ENCODE results near the gene DTNB.

DTNB gene

DNA sequence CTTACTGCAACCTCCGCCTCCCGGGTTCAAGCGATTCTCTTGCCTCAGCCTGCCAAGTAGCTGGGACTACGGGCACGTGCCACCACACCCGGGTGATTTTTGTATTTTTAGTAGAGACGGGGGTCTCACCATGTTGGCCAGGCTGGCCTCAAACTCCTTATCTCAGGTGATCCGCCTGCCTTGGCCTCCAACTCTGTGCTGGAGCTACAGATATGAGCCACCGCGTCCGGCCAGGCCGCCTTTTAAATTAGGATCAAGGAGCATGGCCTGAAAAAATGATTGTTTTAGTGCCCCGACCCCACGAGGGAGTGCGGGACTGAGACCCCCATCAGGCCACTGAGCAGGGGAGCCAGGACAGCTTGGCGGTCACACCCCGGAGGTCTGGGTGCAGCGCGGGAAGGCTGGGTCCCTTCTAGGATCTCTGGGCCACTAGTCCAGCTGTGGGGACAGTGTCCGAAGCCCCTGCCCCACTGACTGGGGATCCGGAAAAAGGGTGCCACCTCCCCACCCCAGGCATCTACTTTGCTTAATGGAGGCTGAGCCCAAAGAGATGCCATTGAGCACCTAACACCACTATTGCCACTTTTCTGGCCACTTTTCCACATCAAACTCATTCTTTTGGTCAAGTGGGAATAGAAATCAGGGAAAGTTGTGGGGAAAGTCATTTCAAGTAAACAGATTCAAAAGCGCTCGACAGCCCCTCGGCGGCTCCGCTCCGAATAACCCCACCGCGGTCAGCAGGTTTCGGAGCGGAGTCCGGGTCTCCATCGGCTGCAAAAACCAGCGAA lies 311.9 kb downstream of the DTNB start:
- FAIRE-seq, result no peak

DNA sequence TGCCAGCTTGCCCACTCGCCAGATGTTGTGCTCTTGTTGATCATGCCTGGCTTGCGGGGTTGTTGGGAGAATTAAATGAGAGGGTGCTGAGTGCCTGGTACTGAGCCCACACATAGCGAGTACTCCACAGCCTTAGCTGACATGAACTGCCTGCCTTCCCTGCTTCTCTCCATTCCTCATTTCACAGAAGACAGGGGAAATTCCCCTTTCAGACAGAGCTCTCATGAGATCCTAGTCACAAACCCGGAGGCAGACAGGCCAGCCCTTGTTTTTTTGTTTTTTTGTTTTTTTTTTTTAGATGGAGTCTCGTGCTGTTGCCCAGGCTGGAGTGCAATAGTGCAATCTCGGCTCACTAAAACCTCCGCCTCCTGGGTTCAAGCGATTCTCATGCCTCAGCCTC lies 314.5 kb downstream of the DTNB start:
- FAIRE-seq, result no peak

DNA sequence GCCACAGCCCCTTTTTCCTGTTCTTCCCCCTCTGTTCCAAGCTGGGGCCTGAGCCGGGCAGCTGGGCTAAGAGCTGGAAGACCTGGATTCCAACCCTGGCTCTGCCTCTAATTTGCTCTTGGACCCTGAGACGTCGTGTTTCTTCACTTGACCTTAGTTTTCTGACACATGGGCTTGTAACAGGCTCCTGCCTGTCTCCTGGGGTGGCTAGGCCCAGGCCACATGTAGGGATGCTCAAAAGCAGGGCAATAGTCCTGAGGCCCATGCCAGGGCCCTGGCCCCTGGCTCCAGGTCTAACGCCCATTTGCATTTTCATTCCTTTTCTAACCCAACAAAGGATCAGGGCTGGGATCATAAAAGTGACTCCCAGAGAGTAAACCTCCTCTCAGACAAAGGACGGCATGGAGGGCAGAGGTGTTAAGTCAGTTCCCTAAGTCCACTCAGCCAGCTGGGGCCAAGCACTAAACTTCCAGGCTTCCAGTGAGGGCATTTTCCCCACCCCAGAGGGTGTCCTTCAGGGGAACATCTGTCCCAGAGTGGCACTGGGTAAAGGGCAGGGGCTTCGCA lies 315.0 kb downstream of the DTNB start:
- no peak for FAIRE-seq

DNA sequence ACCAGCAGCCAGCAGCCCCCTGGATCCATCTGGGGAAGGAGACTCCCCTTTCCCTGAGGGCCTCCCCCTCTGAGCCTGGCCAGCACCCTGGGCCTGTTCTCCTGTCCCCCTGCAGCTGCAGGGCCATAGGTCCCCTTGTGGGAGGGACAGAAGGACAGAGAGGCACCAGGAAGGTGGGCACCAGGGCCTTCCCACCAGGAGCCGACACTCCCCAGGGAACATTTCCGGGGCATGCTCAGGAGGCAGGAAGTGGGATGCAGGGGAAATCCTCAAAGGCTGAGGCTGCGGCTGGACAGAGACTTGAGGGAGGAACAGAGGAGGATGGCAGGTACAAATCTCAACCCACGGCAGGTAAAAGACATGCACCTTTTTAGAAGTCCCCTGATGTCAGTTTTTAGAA lies 317.3 kb downstream of the DTNB start:
- FAIRE-seq, result no peak

DNA sequence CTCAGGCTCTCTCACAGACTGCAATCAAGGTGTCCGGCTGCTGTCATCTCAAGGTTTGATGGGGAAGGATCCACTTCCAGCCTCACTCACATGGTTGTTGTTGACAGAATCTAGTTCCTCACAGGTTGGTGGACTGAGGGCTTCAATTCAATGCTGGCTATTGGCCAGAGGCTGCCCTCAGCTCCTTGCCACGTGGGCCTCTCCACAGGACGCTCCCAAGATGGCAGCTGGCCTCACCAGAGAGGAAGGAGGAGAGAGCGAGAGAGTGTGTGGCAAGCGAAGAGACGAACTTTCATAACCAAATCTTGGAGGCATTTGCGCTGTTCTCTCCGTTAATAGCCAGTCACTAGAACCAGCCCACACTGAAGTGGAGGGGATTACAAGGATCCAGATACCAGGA lies 318.1 kb downstream of the DTNB start:
- FAIRE-seq, result no peak

DNA sequence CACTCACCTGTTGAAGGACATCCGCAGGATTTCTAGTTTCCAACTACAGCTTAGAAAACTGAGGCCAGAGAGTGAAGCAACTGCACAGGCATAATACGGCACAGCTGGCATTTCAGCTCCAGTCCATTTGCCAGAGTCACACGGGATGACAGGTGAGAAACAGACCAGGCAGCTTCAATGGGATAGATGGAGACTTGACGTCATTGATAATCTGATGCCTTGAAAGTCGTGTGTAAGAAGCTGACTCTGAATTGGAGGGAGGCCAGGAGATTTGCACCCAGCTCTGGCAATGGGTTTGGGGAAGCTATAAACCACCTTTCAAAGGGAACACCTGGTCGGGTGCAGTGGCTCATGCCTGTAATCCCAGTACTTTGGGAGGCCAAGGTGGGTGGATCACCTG lies 319.3 kb downstream of the DTNB start:
- FAIRE-seq, result no peak

DNA sequence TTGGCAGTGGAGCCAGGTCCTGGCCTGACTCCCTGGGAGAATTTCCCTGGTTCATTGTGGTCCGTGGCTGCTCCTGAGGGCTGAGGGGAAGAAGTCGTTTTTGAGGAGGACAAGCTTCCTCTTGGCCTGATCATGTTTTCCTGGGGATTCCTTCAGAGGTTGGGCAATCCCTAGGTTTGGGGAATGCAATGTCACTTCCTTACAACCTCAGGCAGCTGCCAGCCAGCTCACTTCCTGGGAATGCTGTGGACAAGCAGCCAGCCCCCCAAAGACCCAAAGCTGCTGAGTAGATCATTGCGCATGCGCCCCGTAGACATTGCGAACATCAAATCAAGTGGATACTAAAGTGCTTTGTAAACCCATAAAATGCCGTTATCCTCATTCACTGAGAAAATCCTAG lies 324.0 kb downstream of the DTNB start:
- FAIRE-seq, result no peak

GRCh38 chr2:25347846-25348245 lies 325.5 kb downstream of the DTNB start:
- FAIRE-seq, result no peak

- FAIRE-seq, result no peak
These were observed 326.1 kb downstream of the DTNB start for GRCh38 chr2:25347205-25347815.

DNA sequence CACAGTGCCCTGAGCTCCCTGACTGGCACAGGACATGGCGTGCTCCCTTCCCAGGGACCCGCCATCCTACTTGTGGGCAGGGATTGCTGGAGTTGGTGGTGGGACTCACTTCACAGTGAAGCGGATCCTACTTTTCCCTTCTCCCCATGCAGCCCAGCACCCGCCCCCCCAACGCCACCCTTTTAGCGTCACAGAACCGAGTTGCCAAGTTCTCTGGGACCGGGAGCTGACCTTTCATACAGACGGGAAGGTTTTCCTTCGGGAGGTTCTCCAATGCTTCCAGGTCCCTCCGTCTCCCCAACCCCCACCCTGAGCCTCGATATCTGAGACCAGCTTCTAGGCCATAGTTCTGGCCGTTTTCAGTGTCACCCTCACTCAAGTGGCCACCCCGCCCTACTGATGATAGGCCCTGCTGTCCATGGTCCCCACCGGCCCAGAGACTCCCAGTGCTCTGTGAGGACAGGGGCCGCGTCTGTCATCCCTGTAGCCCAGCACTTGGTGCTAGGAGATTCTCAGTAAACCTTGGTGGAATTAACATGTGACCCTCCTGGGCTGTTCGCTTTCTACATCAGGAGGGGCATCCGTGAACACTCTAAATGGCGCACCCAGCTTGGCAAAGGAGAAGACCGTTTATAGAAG lies 330.1 kb downstream of the DTNB start:
- FAIRE-seq, result no peak

- peak; percentile 5 for FAIRE-seq
These were observed 330.8 kb downstream of the DTNB start for GRCh38 chr2:25342372-25343186.

- FAIRE-seq, result no peak
These were observed 331.5 kb downstream of the DTNB start, which contains the start of gene DNMT3A for GRCh38 chr2:25341753-25342371. Gene DNMT3A, minus strand, starts transcription at chr2:25341925. Its CDS starts 27,941 bp downstream, at chr2:25313984.

- FAIRE-seq, result no peak
These were observed 332.2 kb downstream of the DTNB start for GRCh38 chr2:25341011-25341727.

DNA sequence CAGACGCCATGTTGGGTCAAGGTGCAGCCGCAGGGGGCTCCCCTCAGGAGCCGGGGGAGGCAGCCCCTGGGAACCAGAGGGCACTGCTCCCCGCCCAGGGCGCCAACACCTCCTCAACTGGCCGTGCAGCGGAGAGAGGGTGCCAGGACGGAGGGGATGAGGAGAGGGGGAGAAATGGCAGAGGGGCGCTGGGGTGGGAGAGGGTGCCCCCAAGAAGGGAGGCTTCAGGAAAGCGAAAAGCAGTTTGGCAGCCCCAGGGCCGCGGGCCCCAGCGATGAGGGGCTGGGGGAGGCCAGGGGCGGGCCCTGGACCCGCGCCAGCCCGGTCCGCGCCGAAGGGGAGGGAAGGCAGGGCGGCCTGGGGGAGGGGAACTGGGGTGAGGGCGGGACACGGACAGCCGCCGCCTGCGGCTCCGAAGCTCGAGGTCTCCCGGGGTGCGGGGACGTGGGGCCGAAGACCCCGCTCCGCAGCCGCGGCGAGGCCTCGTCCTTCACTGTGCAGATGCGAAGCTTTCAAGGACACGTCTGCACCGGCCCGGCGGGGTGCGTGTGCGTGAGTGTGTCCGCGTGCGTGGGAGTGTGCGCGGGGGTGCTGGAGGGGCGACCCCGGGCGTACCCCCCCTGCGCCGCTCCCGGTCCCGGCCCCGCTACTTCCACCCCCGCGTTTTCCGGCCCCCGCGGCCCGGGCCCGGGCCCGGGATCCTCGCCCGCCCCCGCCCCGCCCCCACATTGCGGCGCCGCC lies 333.0 kb downstream of the DTNB start:
- no peak for FAIRE-seq

GRCh38 chr2:25339791-25340180 lies 333.6 kb downstream of the DTNB start:
- no peak for FAIRE-seq

DNA sequence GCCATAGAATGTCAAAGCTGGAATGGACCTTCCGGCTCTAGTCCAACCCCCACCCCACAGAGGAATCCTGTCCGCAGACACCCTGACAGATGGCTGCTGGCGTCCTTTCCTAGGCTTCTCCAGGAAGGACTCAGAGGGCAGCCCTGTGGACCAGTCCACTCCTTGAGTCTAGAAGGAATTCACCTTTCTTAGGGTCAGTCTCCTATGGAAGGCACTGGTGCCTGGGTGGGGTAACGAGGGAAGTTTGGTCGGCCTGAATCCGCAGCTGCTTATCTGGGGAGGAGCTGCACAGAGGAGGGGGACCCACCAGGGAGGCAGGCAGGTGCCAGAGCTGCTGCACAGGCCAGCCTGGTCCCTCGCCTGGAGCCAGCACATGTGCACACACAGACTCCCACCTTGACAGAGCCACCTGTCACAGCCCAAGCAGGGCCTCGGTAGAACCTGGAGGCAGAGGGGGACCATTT lies 334.1 kb downstream of the DTNB start:
- FAIRE-seq, result no peak

DNA sequence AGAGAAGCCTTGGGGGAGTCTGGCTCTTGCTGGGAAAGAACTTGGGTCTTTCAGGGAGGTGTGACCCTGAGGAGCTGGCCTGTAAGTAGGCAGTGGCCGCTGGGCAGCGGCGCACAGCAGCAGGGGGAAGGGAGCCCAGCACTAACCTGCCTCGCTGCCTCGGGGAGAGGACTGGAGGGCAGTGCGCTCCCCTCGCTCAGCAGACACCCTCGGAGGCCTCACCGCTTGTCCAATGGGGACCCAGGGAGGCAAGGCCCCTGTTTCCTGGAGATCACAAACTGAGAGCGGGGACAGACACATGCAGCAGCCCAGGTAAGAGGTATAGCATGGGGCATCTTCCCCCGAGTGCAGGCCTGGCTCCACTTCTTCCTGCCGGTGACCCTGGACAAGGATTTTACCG lies 335.0 kb downstream of the DTNB start:
- FAIRE-seq, result no peak

DNA sequence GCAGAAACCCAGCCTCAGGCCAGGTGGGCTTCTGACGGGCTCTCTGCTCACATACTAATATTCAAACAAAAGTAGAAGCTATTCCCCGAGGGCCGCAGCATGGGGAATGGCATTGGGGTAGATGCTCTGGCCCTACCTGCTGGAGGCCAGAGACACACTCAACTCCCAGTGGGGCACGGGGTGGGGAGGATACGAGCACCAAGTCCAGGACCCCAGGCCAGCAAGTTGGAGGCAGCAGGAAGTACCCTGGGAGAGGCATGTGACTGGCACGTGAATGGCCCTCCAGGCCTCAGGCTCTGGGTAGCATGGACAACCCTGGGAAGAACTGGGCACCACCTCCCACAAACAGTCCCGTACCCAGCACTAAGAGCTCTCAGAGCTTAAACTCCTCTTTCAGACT lies 335.5 kb downstream of the DTNB start:
- no peak for FAIRE-seq

GRCh38 chr2:25337276-25337675 lies 336.1 kb downstream of the DTNB start:
- FAIRE-seq, result no peak

- no peak for FAIRE-seq
These were observed 337.0 kb downstream of the DTNB start for GRCh38 chr2:25336383-25336841.

DNA sequence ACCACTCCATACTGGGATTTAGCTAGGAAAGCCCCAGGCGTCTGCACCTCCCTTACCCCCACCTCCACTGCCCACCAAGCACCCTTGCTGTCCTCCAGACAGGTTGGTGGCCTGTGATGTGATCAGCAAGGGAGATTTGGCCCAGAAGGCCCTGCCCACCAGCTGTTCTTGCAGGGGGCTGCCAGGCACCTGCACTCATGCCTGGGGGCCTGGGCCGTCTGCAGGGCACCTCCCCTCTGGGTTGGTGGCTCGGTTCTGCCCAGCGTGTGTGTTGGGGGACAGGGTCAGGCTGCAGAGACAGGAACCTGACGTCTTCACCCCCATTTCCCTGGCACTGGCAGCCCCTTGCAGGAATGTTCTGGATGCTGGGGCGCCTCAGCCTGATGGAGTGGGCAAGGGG lies 337.4 kb downstream of the DTNB start:
- no peak for FAIRE-seq
